Loucy (cell line): Measurements from ENCODE around the gene PRPF40B.

Experiments
- EZH2phosphoT487 ChIP-seq: fragments of 200-600 bp; IDR thresholded peaks from 2 replicates; pipeline ENCODE4 v1.6.1; 2018; ENCODE audit warnings: antibody characterized with exemption, mild to moderate bottlenecking, moderate library complexity, borderline replicate concordance
- TF ChIP-seq, protein P1 (sequence below): fragments of 200-600 bp; sonication (generic); conservative IDR thresholded peaks from 2 replicates; pipeline ENCODE4 v1.5.1; 2014; ENCODE audit warnings: mild to moderate bottlenecking, antibody characterized with exemption, low read length

DNA sequence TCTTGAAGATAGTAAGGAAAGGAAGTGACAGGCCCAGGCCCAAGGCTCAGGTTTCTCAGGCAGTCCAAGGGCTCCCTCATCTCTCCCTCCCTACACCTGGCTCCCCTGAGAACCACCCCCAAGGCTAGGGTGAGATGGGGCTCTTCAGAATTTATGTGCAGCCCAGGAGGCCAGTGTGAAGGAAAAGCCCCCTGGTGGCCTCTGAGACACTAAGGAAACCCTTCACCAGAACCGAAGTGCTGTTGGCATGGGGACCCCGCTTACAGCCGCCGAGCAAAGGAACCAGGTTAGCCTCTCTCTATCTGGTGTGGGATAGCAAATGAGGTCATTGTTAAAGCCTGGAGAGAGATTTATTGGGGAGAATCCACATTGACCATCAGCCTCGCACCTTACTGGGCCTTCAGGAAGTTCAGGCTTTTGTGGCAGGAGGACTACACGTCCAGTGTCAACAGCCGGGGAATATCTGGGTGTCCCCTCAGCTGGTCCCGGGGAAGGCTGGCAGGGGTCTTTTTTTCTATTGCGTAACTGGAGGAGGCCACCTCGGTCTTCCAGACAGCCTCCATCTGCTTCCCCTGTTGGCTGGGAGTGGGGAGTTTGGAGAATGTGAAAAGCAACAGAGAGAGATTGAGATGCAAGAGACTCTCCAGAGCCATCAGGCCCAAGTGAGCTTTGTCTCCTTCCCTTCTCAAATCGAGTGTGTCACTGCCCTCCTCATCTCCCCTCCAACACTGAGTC is 36.0 kb upstream of the PRPF40B start:
- TF ChIP-seq, protein P1, sequence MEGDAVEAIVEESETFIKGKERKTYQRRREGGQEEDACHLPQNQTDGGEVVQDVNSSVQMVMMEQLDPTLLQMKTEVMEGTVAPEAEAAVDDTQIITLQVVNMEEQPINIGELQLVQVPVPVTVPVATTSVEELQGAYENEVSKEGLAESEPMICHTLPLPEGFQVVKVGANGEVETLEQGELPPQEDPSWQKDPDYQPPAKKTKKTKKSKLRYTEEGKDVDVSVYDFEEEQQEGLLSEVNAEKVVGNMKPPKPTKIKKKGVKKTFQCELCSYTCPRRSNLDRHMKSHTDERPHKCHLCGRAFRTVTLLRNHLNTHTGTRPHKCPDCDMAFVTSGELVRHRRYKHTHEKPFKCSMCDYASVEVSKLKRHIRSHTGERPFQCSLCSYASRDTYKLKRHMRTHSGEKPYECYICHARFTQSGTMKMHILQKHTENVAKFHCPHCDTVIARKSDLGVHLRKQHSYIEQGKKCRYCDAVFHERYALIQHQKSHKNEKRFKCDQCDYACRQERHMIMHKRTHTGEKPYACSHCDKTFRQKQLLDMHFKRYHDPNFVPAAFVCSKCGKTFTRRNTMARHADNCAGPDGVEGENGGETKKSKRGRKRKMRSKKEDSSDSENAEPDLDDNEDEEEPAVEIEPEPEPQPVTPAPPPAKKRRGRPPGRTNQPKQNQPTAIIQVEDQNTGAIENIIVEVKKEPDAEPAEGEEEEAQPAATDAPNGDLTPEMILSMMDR = peak; percentile 35
- no peak for TF ChIP-seq EZH2phosphoT487
